ENCODE data around the gene CAMK1D.
A peak's percentile ranks its signal among the peaks of the same experiment; 100 is the strongest.

Gene CAMK1D

DNA sequence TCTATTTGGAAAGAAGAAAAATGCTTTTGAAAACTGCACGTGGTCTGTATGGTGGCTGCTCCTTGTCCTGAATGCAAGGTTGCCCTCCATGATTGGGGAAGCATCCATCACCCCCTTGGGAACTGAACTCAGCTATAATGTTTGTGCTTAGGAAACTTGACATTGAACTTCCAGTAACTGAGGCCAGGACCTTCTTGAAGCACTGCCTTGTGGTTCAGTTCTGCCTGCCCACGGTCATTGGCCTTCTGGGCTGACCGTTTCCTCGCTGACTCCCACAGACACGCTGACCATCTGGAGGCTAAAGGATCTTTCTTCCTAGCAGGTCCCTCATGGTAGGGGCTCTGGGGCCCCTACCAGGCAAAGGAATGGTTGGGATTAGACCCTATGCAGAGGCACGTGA is 247.8 kb downstream of the CAMK1D start:
- DNase-seq (ENCODE audit: low spot score) = no peak

DNA sequence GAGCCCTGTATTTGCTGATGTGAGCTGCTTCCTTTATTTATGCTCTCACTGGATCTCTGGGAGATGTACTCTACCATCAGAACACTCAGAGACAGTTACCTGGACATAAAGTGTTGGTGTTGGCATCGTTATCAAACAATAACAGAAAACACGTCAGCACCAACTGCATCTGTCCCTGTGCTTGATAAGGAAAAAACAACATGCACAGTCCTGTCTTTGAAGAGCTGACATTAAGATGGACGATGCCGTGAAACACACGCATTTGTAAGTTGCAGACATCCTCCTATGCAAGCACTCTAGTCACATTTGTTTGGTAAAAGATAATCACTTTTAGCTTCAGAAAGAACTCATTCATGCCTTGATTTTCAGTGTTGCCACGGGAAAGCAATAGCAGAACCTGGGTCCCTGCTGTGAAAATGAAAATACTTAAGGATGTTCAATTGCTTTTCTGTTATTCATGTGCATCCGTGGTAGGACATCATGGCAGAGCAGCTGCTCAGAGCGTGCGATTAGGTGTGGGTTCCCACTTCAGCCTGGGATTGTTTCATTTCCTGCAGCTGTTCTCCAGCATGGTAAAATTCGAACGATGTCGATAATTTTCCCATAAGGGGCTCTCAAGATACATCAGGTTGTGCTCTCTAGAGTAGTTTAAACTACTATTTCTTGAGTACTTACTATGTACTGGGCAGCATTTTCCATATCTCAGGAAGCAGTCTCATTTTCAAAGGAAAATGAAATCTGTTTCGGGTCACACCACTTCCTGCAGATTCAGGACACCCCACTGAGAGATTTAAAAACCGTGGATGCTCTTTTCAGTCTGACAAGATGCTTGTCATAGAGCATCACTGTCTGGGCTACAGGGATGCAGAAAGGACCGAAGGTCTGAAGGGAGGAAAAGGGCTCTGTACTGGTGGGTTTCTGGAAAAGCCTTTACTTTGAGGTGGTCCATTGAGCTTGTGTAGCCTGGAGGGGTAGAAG is 248.7 kb downstream of the CAMK1D start:
- no peak for DNase-seq (ENCODE audit: low spot score)

DNA sequence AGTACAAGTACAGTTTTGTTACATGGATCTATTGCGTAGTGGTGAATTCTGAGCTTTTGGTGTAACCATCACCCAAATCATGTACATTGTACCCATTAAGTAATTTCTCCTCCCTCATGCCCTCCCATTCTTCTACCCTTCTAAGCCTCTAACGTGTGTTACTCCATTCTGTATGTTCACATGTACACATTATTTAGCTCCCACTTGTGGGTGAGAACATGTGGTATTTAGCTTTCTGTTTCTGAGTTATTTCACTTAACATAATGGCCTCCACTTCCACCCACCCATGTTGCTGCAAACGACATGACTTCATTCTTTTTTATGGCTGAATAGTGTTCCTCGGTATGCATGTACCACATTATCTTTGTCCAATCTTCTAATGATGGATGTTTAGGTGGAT is 251.3 kb downstream of the CAMK1D start:
- DNase-seq (ENCODE audit: low spot score) = no peak

DNA sequence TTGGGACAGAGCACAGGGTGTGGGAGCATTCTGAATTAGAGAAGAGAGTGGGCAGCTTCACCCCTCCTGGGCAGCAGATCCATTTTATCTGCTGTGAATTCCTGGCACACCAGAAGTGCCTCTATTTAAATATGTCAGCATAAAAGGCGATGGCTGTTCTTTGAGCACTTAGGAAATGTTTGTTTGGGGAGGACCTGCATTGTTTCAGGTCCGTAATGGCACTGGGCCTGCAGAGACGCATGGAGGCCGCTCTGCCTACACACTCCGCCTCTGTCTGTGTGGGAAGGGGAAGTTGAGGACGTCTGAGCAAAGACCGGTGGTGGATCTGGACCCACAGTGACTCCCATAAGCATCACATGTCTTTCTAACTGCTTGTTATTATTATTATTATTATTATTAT is 253.2 kb downstream of the CAMK1D start:
- DNase-seq (ENCODE audit: low spot score) = no peak

DNA sequence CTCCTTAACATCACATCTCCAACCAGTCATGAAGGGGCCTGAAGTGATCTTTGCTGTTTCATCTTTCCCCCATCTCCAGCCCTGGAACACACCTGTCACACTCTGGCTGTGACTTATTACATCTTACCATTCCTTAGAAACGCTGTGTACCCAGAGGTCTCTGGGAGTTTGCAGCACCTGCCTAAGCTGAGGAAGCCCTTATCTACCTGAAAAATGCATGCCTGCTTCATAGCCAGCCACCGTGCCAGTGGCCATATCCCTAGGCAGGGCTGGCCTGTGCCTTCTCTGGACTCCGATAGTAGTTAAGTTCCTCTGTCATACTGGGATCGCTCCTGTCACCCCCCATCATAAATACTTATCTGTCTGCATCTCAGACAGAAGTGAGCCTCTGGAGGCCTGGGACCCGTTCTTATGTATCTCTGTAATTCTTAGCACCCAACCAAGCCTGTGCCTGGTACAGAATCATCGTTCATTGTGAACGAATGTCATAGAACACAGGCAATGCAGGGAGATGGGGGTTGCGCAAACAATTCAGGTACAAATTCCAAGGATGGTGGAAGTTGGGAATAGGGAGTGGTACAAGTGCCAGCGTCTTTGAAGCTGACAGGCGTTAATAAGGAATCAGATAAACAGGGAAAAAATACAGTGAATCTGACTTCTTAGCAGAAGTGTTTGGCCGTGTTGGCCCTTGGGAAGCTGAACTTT is 254.6 kb downstream of the CAMK1D start:
- DNase-seq (ENCODE audit: low spot score) = no peak

DNA sequence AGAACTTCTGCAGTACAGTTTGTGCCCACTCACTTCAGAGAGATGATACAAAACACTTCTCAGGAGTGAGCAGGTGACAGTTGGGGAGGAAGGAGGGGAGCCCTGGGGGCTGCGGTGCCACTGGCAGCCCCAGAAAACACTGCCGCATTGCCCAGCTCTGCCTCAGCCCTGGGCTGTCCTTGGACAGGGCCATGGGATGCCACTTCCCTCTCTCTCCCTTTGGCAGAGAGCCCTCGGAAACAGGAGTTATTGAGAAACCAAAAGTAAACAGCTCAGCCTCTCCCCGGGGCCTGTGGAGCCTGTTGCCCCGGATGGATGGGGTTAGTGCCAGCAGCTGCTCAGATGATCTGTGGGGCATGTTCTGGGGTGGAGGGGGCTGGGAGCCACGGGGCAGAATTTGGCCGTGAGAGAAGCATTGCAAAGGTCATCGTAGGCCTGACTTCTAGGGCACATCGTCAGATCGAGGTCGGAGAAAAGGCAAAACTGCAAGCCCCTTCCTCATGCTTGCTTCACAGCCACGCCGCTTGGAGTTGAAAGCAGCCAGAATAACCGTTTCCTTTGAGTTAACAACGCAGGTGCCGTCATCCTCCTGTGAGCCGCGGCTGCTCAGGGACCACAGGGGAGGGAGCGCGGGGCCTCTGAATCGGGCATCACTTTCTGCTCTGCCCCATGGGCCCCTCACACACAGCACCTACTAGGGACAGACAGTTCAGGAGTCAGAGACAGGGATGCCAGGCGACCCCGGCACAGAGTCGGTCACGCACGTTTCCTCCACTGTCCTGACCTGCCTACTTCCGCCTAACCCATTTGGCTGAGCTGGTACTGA is 256.4 kb downstream of the CAMK1D start:
- peak; percentile 44 for DNase-seq (ENCODE audit: low spot score)

DNA sequence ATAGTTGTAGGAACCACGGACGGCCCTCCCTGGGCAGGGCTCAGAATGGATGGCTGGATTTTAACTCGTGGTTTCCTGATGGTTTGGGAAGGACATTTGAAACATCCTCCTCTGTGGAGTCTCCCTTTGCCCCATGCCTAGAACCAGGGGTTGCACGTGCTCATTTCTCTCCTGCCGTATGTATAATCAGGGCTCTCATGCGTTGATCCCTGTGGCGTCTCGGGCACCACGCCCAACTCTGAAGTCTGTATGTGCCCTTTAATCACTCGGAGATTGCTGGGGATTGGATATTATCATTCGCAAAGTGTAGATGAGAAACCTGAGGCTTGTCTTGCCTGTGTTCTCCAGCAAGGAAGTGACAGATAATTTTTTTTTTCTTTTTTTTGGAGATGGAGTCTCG is 257.1 kb downstream of the CAMK1D start:
- no peak for DNase-seq (ENCODE audit: low spot score)

DNA sequence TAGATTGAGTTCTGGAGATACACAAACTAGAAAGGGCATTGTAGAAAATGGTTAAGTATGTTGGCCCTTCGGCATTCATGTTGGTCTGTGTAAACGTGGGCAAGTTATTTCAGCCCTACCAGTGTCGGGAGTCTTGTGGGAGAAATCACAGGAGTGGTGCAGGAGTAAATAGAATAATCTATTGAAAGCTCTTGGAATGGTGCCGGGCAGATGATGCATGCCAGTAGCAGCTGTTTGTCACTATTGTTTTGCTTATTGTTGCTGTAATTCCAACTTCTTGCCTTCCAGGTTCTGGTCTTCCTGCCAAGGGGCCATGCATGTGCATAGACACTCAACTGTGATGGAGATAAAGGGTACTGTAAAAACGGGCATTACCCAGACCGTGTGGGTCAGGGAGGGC is 259.4 kb downstream of the CAMK1D start:
- DNase-seq (ENCODE audit: low spot score) = no peak

DNA sequence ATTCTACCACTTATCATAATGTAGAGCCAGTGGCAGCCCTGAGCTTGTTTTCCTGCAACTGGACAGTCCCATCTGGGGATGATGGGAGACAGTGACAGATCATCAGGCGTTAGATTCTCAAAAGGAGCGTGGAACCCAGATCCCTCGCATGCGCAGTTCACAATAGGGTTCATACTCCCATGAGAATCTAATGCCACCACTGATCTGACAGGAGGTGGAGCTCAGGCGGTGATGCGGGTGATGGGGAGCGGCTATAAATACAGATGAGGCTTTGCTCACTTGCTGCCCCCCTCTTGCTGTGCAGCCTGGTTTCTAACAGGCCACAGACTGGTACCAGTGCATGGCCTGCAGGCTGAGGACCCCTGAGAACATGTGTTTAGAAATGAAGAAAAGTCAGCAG is 260.1 kb downstream of the CAMK1D start:
- DNase-seq (ENCODE audit: low spot score) = no peak

DNA sequence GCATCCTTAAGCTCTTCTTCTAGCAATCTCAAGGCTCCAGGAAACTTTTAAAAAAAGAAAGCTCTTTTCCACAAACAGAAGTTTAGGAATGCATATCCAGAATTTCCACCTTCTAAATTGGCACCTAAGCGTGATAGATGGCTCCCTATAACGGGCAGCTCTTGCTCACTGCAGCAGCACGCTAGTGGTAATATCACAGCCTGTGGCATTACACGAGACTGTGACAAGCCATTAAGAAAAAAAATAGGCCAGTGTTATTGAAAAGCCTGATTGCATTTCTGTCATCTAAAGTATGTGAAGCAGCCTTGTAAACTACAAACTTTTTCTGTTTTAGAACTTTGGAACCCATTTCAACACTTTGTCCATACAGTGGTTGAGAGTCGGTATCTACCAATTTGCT is 263.8 kb downstream of the CAMK1D start:
- no peak for DNase-seq (ENCODE audit: low spot score)

DNA sequence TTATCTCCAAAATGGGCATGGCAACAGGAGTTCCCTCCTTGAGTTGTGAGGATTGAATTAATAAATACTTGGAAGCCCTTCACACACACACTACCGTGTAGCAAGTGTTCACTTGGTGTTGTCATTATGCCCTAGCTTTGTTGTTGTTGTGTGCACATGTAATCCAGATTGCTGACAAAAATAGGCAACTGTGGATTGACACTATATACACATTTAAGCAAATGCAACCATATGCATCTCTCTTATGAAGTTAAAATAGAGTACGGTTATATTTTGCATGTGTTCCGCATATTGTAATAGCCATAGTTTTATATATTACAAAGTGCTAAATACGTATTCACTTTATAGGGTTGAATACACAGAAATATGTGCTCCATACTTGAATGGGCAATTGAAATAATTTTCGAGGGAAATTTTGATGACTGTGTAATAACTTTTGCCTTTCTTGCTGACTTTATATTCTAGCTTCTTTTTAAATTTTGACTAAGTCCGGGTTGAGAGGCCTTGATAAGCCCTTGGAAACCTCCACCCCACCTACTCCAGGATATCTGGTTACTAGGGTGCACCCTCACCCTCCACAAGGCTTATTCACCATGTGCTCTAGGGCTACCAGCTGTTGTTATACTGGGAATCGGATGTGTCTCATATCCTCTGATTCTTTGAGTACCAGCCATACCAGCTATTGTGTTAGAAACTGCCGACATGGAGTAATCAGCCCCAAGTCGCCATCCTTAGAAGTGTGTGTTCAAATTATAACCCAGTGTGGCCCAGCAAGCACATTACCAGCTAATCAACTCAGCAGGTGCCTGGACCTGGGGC is 265.0 kb downstream of the CAMK1D start:
- DNase-seq (ENCODE audit: low spot score) = no peak

DNA sequence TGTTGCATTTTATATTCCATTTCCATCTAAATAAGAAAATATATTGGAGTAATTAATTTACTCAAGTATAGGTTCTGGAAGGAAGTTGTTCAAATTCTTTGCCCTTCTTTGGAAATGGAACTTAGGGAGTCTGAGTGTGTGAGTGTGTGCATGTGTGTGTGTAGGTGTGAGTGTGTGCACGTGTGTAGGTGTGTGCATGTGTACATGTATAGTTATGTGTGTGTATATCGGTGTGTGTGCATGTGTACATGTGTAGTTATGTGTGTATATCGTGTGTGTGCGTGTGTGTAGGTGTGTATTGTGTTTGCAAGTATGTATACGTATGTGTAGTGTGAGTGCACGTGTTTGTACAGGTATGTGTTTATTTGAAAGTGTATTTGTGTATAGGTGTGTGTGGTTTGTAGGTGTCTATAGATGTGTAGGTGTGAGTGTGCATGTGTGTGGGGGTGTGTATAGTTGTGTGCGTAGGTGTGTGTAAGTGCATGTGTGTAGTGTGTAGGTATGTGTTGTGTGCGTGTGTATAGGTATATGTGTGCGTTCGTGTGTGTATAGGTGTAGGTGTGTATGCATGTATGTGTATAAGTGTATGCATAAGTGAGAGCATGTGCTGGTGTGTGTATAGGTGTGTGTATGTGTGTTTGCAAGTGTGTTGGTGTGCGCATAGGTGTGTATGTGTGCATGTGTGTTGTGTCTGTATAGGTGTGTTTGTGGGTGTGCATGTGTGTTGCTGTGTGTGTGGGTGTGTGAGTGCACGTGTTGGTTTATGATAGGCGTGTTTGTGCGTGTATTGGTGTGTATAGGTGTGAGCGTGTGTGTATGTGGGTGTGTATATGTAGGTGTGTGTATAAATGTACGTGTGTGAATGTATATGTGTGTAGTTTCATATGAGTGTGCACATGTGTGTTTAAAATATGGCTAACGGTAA is 266.2 kb downstream of the CAMK1D start:
- DNase-seq (ENCODE audit: low spot score) = no peak

DNA sequence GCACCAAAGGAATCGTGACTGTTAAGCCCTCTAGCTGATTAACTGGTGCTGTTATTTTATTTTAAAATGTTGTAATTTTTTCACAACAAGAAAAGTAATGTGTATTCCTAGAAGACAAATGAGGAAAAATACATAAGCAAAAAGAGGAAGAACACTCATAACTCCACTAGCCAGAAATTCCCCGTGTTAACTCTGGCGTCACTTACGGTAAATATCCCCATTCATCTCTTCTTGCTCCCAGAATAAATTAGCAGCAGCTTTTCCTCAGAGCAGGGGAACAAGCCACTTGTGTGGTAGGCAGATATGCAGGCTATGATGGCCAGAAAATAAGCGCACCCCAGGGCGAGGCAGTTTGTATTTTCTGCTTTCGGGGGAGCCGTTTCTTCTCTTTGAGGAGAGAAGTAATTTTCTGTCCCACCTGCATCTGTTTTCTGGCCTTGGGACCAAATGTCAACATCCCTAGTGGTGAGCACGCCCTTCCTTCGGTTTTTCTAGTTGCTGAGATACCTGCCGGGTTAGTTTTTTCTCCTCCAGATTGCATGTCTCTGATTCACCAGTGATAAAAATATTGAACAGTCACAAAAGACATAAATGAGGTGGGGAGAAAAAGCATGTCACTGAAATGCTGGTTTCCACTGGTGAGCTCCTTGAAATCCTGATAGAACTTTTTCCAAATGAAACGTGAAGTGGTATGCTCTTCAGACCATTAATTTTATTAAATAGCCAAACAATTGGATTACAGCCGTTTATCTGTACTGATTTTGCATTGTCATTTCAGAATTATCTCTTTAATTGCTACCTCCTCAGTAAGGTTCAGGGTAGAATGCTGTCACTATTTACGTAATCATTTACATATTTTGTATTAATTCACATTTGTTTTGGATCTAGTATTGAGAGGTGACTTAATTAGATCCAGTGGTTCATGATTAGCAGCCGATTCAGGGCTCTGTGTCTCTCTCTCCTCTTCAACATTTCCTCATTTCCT is 268.1 kb downstream of the CAMK1D start:
- no peak for DNase-seq (ENCODE audit: low spot score)

DNA sequence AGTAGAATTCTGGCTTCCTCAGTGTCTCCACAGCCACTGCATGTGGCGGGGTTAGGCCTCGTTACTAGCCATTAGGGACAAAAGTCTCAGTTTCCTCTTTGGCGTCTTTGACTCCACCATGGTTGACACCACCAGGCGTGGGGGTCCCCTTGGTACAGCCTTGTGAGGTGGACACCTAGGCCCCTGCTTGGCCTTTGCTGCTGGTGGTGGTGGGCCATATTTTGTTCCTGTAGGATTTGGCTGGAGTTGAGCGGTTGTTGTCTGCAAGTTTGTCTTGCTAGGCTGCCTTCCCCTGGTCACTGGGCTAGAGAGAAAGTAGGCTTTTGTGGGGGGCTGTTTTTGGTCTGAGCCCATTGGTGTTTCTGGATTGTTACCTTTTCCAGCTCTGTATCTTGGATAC is 272.7 kb downstream of the CAMK1D start:
- no peak for DNase-seq (ENCODE audit: low spot score)

DNA sequence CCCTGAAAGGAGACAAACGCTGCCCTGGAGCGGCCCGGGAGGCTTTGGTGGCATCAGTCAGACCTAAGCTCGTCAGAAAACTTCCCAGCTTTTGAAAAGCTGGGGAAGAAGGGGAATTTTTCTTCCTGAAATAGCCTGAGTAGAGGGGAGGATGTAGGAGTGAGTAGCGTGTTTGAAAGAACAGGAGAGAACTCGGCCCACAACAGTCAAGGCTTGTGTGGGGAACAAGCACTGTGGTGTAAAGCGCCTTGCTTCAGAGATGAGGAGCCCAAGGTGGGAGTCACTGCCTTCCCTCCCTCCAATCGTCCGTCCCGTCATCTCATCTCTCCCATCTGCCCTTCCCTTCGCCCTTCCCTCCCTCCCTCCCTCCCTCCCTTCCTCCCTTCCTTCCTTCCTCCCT is 273.3 kb downstream of the CAMK1D start:
- DNase-seq (ENCODE audit: low spot score) = no peak

DNA sequence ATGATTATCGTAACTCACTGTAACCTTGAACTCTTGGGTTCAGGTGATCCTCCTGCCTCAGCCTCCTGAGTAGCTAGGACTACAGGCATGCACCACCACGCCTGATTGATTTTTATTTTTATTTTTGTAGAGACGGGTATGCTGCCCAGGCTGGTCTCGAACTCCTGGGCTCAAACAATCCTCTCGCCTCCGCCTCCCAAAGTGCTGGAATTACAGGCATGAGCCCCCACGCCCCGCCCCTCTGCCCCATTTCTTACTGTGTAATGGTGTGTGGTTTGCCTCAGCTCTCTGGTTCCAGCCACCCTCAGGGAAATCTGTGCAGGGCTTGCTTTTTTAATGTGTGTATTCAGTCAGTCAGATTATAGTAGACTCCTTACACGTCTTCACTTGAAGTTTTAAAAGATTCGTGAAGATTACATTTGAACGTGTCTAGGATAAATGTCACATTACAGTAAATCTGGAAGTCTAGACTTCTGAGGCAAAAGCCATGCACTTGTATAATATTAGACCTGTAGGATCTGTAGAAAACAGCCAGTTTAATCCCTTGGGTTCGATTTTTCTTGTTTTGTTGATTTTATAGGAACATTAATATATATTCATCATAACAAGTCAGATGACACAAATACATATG is 276.2 kb downstream of the CAMK1D start:
- DNase-seq (ENCODE audit: low spot score) = no peak

DNA sequence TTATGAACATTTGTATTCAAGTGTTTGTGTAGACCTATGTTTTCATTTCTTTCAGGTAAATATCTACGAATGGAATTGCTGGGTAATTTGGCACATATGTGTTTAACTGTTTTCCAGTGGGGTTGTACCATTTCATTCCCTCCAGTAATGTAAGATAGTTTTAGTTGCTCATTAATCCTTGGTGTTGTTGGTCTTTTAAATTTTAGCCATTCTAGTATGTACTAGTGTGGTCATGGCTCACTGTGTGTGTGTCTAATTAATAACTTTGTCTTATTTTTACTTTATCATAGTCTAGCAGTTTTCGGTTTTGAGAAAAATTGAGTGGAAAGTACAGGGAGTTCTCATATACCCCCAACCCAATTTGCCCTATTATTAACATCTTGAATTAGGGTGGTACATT is 278.8 kb downstream of the CAMK1D start:
- no peak for DNase-seq (ENCODE audit: low spot score)

DNA sequence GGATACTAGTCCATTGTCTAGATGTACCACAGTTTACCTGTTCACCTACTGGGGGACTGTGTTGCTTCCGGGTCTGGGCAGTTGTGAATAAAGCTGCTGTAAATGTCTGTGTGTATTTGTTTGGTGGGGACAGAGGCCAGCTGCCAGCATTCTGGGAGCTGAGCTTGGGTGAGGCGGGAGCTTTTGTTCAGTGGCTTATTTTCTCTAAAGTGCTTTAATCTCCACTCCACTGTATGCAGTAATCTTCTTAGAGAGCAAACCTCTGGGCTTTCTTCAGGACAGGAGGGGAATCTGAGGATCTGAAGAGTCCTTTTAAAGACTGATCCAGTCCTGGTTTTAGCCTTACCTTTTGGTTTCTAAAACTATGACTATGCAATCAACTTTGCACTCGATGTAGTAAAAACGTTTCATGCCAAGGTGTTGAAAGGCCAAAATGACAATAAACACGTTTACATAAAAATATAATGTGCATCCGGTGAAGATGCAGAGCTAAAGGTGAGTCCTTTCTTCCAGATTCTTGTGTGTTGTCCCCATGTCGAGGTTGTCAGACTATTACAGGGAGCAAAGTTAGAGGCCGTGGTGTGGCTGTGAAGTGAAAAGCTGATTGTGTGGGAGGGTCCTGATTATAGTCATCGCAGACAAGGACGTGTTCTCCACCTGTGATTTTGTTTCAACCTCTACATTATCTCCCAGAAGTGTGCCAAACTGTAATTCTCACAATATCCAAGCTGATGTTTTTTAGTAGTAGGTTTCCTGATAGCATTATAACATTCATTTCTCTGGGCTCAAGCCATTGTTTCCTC is 279.8 kb downstream of the CAMK1D start:
- no peak for DNase-seq (ENCODE audit: low spot score)

All from HuH-7.5 (cell line).